H9 (cell line): ENCODE data around the gene CLDN10. TPM values are rescaled to one million over a fixed set of nuclear protein-coding genes. Genes with fewer than 3 reads are reported as not detected.
A peak's percentile ranks its signal among the peaks of the same experiment; 100 is the strongest.

Experiments used
- DNase-seq: peaks from one replicate; pipeline ENCODE4 v3.0.0-alpha.2; 2017
- H2AFZ ChIP-seq: one replicate; pipeline ENCODE4 v1.6.1; 2013; ENCODE audit warnings: mild to moderate bottlenecking, low read length, control low read depth, moderate library complexity
- H2AK5ac ChIP-seq: 2 replicates; pipeline ENCODE4 v1.6.1; 2013; ENCODE audit warnings: low read length, control low read depth, mixed read lengths; ENCODE audit not compliant: insufficient read length
- H2BK120ac ChIP-seq: one replicate; pipeline ENCODE4 v1.6.1; 2013; ENCODE audit warnings: low read depth, mild to moderate bottlenecking, low read length, control low read depth, inconsistent platforms; ENCODE audit not compliant: poor library complexity, severe bottlenecking
- H2BK12ac ChIP-seq: 2 replicates; pipeline ENCODE4 v1.6.1; 2013; ENCODE audit warnings: low read length, control low read depth, mixed read lengths, low read depth; ENCODE audit not compliant: insufficient read length
- H2BK15ac ChIP-seq: 2 replicates; pipeline ENCODE4 v1.6.1; 2013; ENCODE audit warnings: low read depth, low read length, control low read depth
- H2BK20ac ChIP-seq: one replicate; pipeline ENCODE4 v1.6.1; 2013; ENCODE audit warnings: low read depth, mild to moderate bottlenecking, low read length, control low read depth, inconsistent platforms; ENCODE audit not compliant: poor library complexity, severe bottlenecking
- H2BK5ac ChIP-seq: 2 replicates; pipeline ENCODE4 v1.6.1; 2013; ENCODE audit warnings: low read length, control low read depth, mixed read lengths; ENCODE audit not compliant: insufficient read length
- H3K14ac ChIP-seq: 2 replicates; pipeline ENCODE4 v1.6.1; 2013; ENCODE audit warnings: low read length, control low read depth; ENCODE audit not compliant: insufficient read depth
- H3K18ac ChIP-seq: 2 replicates; pipeline ENCODE4 v1.6.1; 2013; ENCODE audit warnings: low read depth, mild to moderate bottlenecking, mixed read lengths, low read length, control low read depth; ENCODE audit not compliant: insufficient read length
- H3K23ac ChIP-seq: 2 replicates; pipeline ENCODE4 v1.6.1; 2013; ENCODE audit warnings: low read length, control low read depth, mixed read lengths, low read depth; ENCODE audit not compliant: insufficient read length
- H3K23me2 ChIP-seq: 2 replicates; pipeline ENCODE4 v1.6.1; 2013; ENCODE audit warnings: low read depth, mild to moderate bottlenecking, mixed read lengths, low read length, control low read depth; ENCODE audit not compliant: insufficient read length, poor library complexity, severe bottlenecking
- H3K27ac ChIP-seq: 2 replicates; pipeline ENCODE4 v1.5.1; 2013; ENCODE audit warnings: low read length, control low read depth, mixed read lengths, low read depth; ENCODE audit not compliant: insufficient read length
- H3K27me3 ChIP-seq: 2 replicates; pipeline ENCODE4 v1.6.1; 2013; ENCODE audit warnings: low read length, control low read depth, inconsistent platforms; ENCODE audit not compliant: insufficient read depth
- H3K4ac ChIP-seq: 2 replicates; pipeline ENCODE4 v1.6.1; 2013; ENCODE audit warnings: low read depth, mild to moderate bottlenecking, control low read depth, inconsistent platforms, low read length, moderate library complexity
- H3K4me1 ChIP-seq: 2 replicates; pipeline ENCODE4 v1.6.1; 2013; ENCODE audit warnings: low read length, control low read depth, inconsistent platforms; ENCODE audit not compliant: insufficient read depth
- H3K4me2 ChIP-seq: 2 replicates; pipeline ENCODE4 v1.6.1; 2013; ENCODE audit warnings: low read length, control low read depth, mixed read lengths; ENCODE audit not compliant: insufficient read length, insufficient read depth
- H3K56ac ChIP-seq: 2 replicates; pipeline ENCODE4 v1.6.1; 2013; ENCODE audit warnings: low read depth, mild to moderate bottlenecking, mixed read lengths, low read length, control low read depth; ENCODE audit not compliant: insufficient read length
- H3K79me1 ChIP-seq: 2 replicates; pipeline ENCODE4 v1.6.1; 2013; ENCODE audit warnings: low read depth, mild to moderate bottlenecking, moderate library complexity, low read length, control low read depth, inconsistent platforms; ENCODE audit not compliant: insufficient read depth, poor library complexity, severe bottlenecking
- H3K79me2 ChIP-seq: 2 replicates; pipeline ENCODE4 v1.6.1; 2013; ENCODE audit warnings: low read length, control low read depth, inconsistent platforms; ENCODE audit not compliant: insufficient read depth
- H3K9ac ChIP-seq: 2 replicates; pipeline ENCODE4 v1.6.1; 2013; ENCODE audit warnings: low read length, control low read depth, mixed read lengths; ENCODE audit not compliant: insufficient read length; ENCODE audit errors: extremely low read depth
- H3K9me3 ChIP-seq: one replicate; pipeline ENCODE4 v1.6.1; 2013; ENCODE audit warnings: low read depth, low read length, inconsistent platforms; ENCODE audit not compliant: control insufficient read depth
- H3T11ph ChIP-seq: one replicate; pipeline ENCODE4 v1.6.1; 2013; ENCODE audit warnings: mild to moderate bottlenecking, low read length, control low read depth, inconsistent platforms
- H4K20me1 ChIP-seq: one replicate; pipeline ENCODE4 v1.6.1; 2013; ENCODE audit not compliant: control insufficient read depth, insufficient read length, insufficient read depth
- H4K5ac ChIP-seq: 2 replicates; pipeline ENCODE4 v1.6.1; 2013; ENCODE audit warnings: low read depth, mild to moderate bottlenecking, mixed read lengths, low read length, control low read depth; ENCODE audit not compliant: insufficient read length
- H4K8ac ChIP-seq: replicated peaks from 2 replicates; pipeline ENCODE4 v1.6.1; 2013; ENCODE audit warnings: low read length, control low read depth, mixed read lengths, low read depth; ENCODE audit not compliant: insufficient read length
- H4K91ac ChIP-seq: 2 replicates; pipeline ENCODE4 v1.6.1; 2013; ENCODE audit warnings: low read depth, mild to moderate bottlenecking, moderate library complexity, mixed read lengths, low read length, control low read depth; ENCODE audit not compliant: insufficient read length
- H3K27ac Mint-ChIP-seq, 3 experiments: 2 replicates in 2 of 3; 3 replicates in 1 of 3; pipeline ENCODE4 v1.8.0; 2020 to 2021; ENCODE audit warnings: mixed read lengths in 3 of 3, mild to moderate bottlenecking in 1 of 3, moderate library complexity in 1 of 3
- H3K27me3 Mint-ChIP-seq: 2 replicates; pipeline ENCODE4 v1.8.0; 2021; ENCODE audit warnings: low read depth, mild to moderate bottlenecking, moderate library complexity, mixed read lengths
- H3K36me3 Mint-ChIP-seq, 3 experiments: 2 replicates in 2 of 3; 3 replicates in 1 of 3; pipeline ENCODE4 v1.8.0; 2020 to 2021; ENCODE audit warnings: low read depth in 3 of 3, mixed read lengths in 3 of 3; ENCODE audit not compliant: insufficient read depth in 1 of 3
- H3K4me1 Mint-ChIP-seq, 2 experiments: 2 replicates each; pipeline ENCODE4 v1.8.0; 2020; ENCODE audit warnings: mixed read lengths in 2 of 2
- H3K4me3 Mint-ChIP-seq, 2 experiments: 2 replicates in 1 of 2; 3 replicates in 1 of 2; pipeline ENCODE4 v1.8.0; 2020 to 2021; ENCODE audit warnings: mild to moderate bottlenecking in 2 of 2, mixed read lengths in 2 of 2, moderate library complexity in 1 of 2
- H3K9me3 Mint-ChIP-seq, 2 experiments: 2 replicates in 1 of 2; 3 replicates in 1 of 2; pipeline ENCODE4 v1.8.0; 2020; ENCODE audit warnings: mild to moderate bottlenecking in 2 of 2, mixed read lengths in 2 of 2, moderate library complexity in 1 of 2
- WGBS: extraction: QIAGEN DNeasy Blood & Tissue Kit; methylation state at CpG from one replicate; pipeline ENCODE4 v1.1.7; 2013; ENCODE audit warnings: missing lambda C conversion rate, low lambda C conversion rate, mixed read lengths; ENCODE audit not compliant: insufficient read length; ENCODE audit errors: extremely low coverage; 5-methylcytosine and 5-hydroxymethylcytosine counted together
- total RNA-seq: library from RNA; stranded (reverse); gene quantifications from 2 replicates; pipeline ENCODE4 v1.2.1, GENCODE V29; 2021
- TF ChIP-seq, protein P1 (sequence below): fragments of 200-600 bp; sonication (generic); conservative IDR thresholded peaks from 3 replicates; pipeline ENCODE4 v1.8.0; 2021; ENCODE audit warnings: antibody characterized with exemption, mild to moderate bottlenecking

Gene CLDN10
- total RNA-seq, 1 experiment from 2014 or later: 20.7 TPM

- peaks cover 28% of the 10 kb centered on the region for H3K27me3 Mint-ChIP-seq
- Histone ChIP-seq H3K4me1 (0 out of 2 replicates have a peak, but pooled peaks cover 7% of the 10 kb centered on the region), H3K4me2 (peak overlapping the region; percentile 91), H2BK12ac (no peak overlapping the region), H3T11ph (no peak overlapping the region), H3K4ac (no peak overlapping the region), H2BK120ac (no peak overlapping the region), H4K5ac (no peak overlapping the region), H3K56ac (no peak overlapping the region), H3K79me1 (no peaks in the 10 kb centered on the region), H3K23ac (no peak overlapping the region), H2BK5ac (no peak overlapping the region), H3K9ac (peak overlapping the region; percentile 52), H4K20me1 (no peaks in the 10 kb centered on the region), H3K23me2 (peaks cover 18% of the 10 kb centered on the region), H2AK5ac (no peak overlapping the region), H3K18ac (no peak overlapping the region), H4K91ac (no peak overlapping the region), H3K14ac (no peak overlapping the region), H2BK15ac (no peak overlapping the region), H3K27me3 (no peaks in the 10 kb centered on the region), H2BK20ac (no peak overlapping the region), H3K79me2 (no peaks in the 10 kb centered on the region), H3K9me3 (no peaks in the 10 kb centered on the region), H2AFZ (peak overlapping the region; percentile 61), H4K8ac (no peak overlapping the region), H3K27ac (no peak overlapping the region)
- peak; percentile 52 for DNase-seq
- peak overlapping the region; percentile 78 to 95 for H3K4me3 Mint-ChIP-seq
- peaks cover 0 to 6% (median 0%) of the 10 kb centered on the region in 3 experiments; a peak in 2 of 7 replicates for H3K36me3 Mint-ChIP-seq
- H3K4me1 Mint-ChIP-seq: peaks cover 23 to 36% of the 10 kb centered on the region in 2 experiments
- TF ChIP-seq, protein P1, sequence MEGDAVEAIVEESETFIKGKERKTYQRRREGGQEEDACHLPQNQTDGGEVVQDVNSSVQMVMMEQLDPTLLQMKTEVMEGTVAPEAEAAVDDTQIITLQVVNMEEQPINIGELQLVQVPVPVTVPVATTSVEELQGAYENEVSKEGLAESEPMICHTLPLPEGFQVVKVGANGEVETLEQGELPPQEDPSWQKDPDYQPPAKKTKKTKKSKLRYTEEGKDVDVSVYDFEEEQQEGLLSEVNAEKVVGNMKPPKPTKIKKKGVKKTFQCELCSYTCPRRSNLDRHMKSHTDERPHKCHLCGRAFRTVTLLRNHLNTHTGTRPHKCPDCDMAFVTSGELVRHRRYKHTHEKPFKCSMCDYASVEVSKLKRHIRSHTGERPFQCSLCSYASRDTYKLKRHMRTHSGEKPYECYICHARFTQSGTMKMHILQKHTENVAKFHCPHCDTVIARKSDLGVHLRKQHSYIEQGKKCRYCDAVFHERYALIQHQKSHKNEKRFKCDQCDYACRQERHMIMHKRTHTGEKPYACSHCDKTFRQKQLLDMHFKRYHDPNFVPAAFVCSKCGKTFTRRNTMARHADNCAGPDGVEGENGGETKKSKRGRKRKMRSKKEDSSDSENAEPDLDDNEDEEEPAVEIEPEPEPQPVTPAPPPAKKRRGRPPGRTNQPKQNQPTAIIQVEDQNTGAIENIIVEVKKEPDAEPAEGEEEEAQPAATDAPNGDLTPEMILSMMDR: no peak
- no CpG with 5 or more reads among the region's 29 CpGs for WGBS
- no peak overlapping the region for H3K27ac Mint-ChIP-seq
- no peaks in the 10 kb centered on the region for H3K9me3 Mint-ChIP-seq
These were observed 1.3 kb downstream of the CLDN10 start for GRCh38 chr13:95553581-95554385.
